ENCODE results near the gene MICAL3.
"Not testable (repeated sequence)": the region's sequence is repeated elsewhere in the genome, so short reads cannot be mapped to it uniquely, and the experiment has no call there.

Gene MICAL3

GRCh38 chr22:18034076-18034475, 9.7 kb upstream of the MICAL3 start:
- DNase-seq, result no peak

DNA sequence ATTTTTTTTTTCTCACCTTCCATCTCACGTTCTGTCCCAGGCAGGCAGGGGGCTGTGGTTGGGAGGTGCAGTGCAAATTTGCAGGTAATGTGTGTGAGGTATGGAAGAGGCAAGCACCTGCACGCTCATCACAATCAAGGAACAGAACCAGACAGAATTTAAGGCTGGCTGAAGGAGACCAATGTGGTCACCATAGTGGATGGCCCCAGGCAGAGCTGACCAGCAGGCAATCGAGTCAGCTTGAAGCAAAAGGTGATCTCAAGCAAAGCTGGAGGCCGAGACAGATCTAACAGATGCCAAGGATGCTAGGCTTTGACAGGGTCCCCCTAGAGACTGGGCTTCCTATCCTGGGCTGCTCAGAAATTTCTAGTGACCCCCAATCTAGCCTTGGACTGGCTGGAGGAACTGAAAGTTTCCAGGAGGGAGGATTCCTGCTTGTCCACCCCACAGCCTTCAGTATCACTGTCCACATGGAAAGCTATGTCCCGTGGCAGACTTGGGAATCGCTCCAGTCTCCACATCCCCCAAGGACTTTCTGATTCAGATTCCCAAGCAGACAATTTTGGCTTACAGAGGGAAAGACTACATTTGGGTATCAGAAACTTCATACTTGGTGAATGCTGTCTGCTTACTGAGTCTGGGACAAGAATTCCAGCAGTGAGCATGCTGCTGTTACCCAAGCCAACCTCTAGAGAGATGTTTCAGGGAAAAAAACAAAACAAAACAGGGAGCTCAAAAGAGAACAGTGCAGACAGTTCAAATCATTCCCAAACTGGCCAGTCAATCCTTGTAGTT, 9.0 kb upstream of the MICAL3 start:
- no peak for DNase-seq

GRCh38 chr22:18032455-18033101, 8.2 kb upstream of the MICAL3 start:
- peak in 1 of 51 donors; percentile 14 for DNase-seq

GRCh38 chr22:18031695-18032454, 7.5 kb upstream of the MICAL3 start:
- peak in 4 of 51 donors; percentile 9 to 53 (median 27) for DNase-seq

DNA sequence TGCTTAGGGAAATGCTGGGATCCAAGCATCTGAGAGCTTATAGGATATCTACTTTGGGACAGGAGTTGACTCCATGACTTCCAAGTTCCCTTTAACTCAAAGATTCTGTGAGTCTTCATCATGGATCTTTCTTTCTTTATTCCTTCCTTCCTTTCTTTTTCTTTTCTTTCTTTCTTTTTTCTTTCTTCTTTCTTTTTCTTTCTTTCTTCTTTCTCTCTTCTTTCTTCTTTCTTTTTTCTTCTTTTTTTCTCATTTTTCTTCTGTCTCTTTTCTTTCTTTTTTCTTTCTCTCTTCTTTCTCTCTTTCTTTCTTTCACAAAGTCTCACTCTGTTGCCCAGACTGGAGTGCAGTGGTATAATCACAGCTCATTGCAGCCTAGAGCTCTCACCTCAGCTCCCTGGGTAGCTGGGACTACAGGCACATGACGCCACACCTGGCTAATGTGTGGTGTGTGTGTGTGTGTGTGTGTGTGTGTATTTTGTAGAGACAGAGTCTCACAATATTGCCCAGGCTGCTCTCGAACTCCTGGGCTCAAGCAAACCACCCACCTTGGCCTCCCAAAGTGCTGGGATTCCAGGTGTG, 5.4 kb upstream of the MICAL3 start:
- DNase-seq, result no peak

DNA sequence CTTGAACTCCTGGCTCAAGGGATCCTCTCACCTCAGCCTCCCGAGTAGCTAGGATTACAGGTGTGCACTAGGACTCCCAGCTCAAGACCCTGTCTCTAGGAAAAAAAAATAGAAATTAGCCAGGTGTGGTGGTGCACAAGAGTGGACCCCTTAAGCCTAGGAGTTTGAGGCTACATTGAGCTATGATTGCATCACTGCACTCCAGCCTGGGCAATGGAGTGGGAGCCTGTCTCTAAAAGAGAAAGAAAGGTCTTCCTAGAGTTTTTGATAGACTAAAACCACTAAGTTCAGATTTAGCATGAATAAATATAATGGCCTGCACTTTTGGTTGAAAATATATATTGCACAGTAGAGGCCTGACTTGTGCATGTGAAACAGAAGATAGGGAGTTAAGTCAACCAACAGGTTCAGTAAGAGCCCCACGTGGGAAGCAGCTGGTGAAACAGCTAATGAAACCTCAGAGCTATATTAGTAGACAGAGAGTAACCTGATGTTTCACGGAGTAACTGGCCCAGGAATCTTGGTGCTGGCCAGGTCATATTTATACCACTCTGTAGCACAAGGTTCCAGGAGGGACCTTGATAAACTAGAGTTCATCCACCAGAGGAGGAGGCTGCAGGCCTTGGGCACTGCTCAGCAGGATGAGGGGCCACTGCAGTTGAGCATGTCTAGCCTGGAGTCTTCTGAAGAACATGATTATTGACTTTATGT, 4.6 kb upstream of the MICAL3 start:
- no peak for DNase-seq

GRCh38 chr22:18025898-18026297, 1.5 kb upstream of the MICAL3 start:
- not testable (repeated sequence) for DNase-seq

GRCh38 chr22:18024956-18025720, 777 bp upstream of the MICAL3 start:
- peak in 8 of 51 donors; percentile 19 to 63 (median 33) for DNase-seq

GRCh38 chr22:18023509-18024275, 669 bp downstream of the MICAL3 start:
- peak in 41 of 51 donors; percentile 22 to 85 (median 50) for DNase-seq

GRCh38 chr22:18022876-18023275, 1.5 kb downstream of the MICAL3 start:
- no peak for DNase-seq

DNA sequence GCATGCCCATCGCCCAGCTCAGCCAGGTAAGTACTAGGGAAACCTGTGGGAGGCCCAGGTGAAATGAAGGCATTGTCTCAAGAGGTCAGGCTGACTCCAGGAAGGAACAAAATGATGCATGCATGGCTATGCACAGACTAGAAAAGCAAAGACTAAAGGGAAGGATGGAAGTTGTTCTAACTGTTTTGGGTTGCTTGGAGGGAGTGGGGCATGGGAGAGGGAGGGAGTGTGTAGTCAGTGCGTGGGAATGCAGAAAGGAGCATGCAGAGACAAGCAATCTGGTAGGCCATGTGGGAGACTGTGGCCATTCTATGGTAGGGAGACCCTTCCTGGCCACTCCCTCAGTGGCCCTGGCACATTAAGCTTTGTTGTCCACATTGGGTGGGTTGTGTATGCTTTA, 2.9 kb downstream of the MICAL3 start:
- DNase-seq, result no peak

DNA sequence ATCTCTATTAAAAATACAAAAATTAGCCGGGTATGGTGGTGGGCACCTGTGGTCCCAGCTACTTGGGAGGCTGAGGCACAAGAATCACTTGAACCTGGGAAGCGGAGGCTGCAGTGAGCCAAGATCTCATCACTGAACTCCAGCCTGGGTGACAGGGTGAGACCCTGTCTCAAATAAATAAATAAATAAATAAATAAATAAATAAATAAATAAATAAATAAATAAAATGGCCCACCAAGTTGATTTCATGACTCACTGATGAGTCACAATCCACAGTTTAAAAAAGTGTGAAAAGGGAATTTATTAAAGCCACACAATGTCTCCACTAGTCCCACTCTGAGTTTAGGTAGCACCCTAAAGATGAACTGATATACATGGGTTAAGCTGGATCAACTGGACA, 3.6 kb downstream of the MICAL3 start:
- DNase-seq, result not testable (repeated sequence)

DNA sequence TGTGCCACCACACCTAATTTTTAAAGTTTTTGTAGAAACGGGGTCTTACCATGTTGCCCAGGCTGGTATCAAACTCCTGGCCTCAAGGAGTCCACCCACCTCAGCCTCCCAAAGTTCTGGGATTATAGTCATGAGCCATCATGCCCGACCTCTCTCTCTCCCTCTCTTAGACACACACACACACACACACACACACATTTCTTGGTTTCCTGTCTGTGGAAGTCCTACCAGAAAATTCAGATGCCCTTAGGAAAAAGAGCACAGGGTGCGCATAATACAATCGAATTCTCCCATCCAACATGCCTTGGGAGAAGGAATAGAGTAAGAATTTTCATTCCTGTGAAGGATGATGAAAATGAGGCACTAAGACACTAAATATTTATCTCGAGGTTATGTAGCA, 10.4 kb downstream of the MICAL3 start:
- no peak for DNase-seq

- no peak for DNase-seq
These were observed 10.9 kb downstream of the MICAL3 start for GRCh38 chr22:18013436-18013835.

DNA sequence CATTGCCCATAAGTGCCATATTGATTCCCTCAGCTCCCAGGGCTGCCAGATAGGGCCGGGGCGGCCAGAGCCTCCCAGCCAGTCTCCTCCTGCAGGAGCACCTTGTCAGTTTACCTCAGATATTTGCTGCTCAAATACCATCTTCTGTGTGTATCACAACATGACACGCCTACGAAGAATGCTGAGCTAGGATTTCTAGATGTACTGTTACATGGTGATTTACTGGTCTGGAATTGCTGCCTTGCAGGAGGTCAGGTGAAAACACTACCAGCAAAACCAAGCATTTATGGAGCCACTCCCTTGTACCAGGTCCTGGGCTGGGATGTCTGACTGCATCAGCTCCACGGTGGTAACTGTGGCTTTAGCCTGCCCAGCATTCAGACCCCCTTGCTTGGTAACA, 11.8 kb downstream of the MICAL3 start:
- DNase-seq, result no peak

DNA sequence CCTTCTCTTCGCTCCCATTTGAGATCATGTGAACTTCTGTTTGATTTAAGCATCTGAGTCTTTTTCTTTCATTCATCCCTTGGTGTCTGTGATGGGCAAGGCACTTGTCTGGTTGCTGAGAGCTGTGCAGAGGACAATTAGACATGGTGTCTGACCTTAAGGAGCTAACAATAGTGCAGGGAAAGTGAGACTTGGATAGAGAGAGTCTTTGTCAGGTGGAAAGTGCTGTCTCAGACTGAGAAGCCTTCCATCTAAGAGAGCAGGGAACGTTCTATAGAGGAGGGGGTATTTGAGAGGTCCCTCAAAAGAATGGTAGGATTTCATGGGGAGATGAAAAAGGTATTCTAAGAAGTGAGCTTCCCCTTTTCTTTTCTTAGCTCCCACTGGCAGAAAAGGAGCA, 14.1 kb downstream of the MICAL3 start:
- no peak for DNase-seq

- no peak for DNase-seq
These were observed 16.2 kb downstream of the MICAL3 start for GRCh38 chr22:18008136-18008535.

GRCh38 chr22:18005201-18005926, 19.0 kb downstream of the MICAL3 start:
- DNase-seq, result peak in 7 of 51 donors; percentile 7 to 33 (median 16)

DNA sequence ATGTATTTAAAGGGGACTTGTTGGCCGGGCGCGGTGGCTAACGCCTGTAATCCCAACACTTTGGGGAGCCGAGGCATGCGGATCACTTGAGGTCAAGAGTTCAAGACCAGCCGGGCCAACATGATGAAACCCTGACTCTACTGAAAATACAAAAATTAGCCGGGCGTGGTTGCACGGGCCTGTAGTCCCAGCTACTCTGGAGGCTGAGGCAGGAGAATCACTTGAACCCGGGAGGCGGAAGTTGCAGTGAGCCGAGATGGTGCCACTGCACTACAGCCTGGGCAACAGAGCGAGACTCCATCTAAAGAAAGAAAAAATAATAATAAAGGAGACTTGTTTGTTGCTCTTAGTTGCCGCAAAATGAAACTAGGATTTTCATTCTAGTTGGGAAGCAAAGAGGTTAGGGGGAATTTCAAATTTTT, 22.5 kb downstream of the MICAL3 start:
- not testable (repeated sequence) for DNase-seq

All from hypothalamus (tissue), 51 donors.